IMR-90 (cell line): ENCODE measurements around the gene LHFPL3. TPM values are rescaled to one million over a fixed set of nuclear protein-coding genes. Genes with fewer than 3 reads are reported as not detected.

ENCODE experiments used
- ATAC-seq: fragments of 200-7000 bp; cut with Tn5 transposase; 2 replicates; pipeline ENCODE4 v1.9.1; 2020; ENCODE audit warnings: low read depth, mild to moderate bottlenecking, moderate library complexity
- BruUV-seq: library from RNA; stranded (reverse); fragments of 400-500 nt; replicated peaks from 2 replicates; lab custom pipeline; 2021; lab: Mats Ljungman, UMichigan
- CTCF ChIA-PET: fragments of 300-600 bp; formaldehyde crosslinking; extraction: SDS; loops from one replicate; lab custom pipeline; 2021; ENCODE audit warnings: antibody characterized with exemption; lab: Yijun Ruan, JAX
- POLR2A ChIA-PET: fragments of 300-600 bp; sonication (Branson Sonifier 250); formaldehyde crosslinking; loops from one replicate; lab custom pipeline; 2022; ENCODE audit warnings: antibody characterized with exemption; ENCODE audit not compliant: unreplicated experiment; lab: Charles Lee
- DNase-seq: peaks from one replicate; pipeline ENCODE4 v3.0.0; 2013
- H2AFZ ChIP-seq: replicated peaks from 2 replicates; pipeline ENCODE3; 2013; ENCODE audit warnings: low read length, mild to moderate bottlenecking; ENCODE audit not compliant: poor library complexity
- H2AK5ac ChIP-seq: 2 replicates; pipeline ENCODE4 v1.6.1; 2013; ENCODE audit warnings: low read depth, low read length, inconsistent platforms
- H2AK9ac ChIP-seq: replicated peaks from 2 replicates; pipeline ENCODE3; 2013; ENCODE audit warnings: mild to moderate bottlenecking, low read depth, low read length, moderate library complexity; ENCODE audit not compliant: poor library complexity
- H2BK120ac ChIP-seq: 2 replicates; pipeline ENCODE4 v1.6.1; 2013; ENCODE audit warnings: low read depth, low read length, inconsistent platforms
- H2BK15ac ChIP-seq: 3 replicates; pipeline ENCODE4 v1.6.1; 2013; ENCODE audit warnings: low read depth, low read length, inconsistent platforms
- H2BK20ac ChIP-seq: 2 replicates; pipeline ENCODE4 v1.6.1; 2013; ENCODE audit warnings: low read depth, mild to moderate bottlenecking, inconsistent platforms, low read length, moderate library complexity
- H2BK5ac ChIP-seq: 2 replicates; pipeline ENCODE4 v1.6.1; 2013; ENCODE audit warnings: mild to moderate bottlenecking, low read depth, low read length, inconsistent platforms; ENCODE audit not compliant: poor library complexity, severe bottlenecking
- H3K14ac ChIP-seq: replicated peaks from 2 replicates; pipeline ENCODE4 v1.6.1; 2013; ENCODE audit warnings: low read depth, low read length, inconsistent platforms
- H3K18ac ChIP-seq: 2 replicates; pipeline ENCODE4 v1.6.1; 2013; ENCODE audit warnings: low read depth, low read length, control low read depth
- H3K23ac ChIP-seq: 2 replicates; pipeline ENCODE4 v1.6.1; 2013; ENCODE audit warnings: low read depth, low read length, inconsistent platforms
- H3K27ac ChIP-seq: 2 replicates; pipeline ENCODE4 v1.5.1; 2013; ENCODE audit warnings: mild to moderate bottlenecking, control low read depth, low read length; ENCODE audit not compliant: insufficient read depth
- H3K27me3 ChIP-seq: 2 replicates; pipeline ENCODE4 v1.6.1; 2013; ENCODE audit warnings: low read length; ENCODE audit not compliant: control insufficient read depth, insufficient read depth
- H3K36me3 ChIP-seq: 2 replicates; pipeline ENCODE4 v1.6.1; 2013; ENCODE audit warnings: low read length, mixed read lengths; ENCODE audit not compliant: control insufficient read depth, insufficient read depth
- H3K4ac ChIP-seq: 2 replicates; pipeline ENCODE4 v1.6.1; 2013; ENCODE audit warnings: low read depth, low read length, inconsistent platforms
- H3K4me1 ChIP-seq: 2 replicates; pipeline ENCODE4 v1.6.1; 2013; ENCODE audit warnings: low read length, mixed read lengths; ENCODE audit not compliant: control insufficient read depth, insufficient read depth
- H3K4me2 ChIP-seq: 2 replicates; pipeline ENCODE4 v1.6.1; 2013; ENCODE audit warnings: low read depth, mild to moderate bottlenecking, control low read depth, low read length, moderate library complexity
- H3K4me3 ChIP-seq: 2 replicates; pipeline ENCODE4 v1.5.1; 2013; ENCODE audit warnings: low read depth, mild to moderate bottlenecking, control low read depth, low read length, moderate library complexity; ENCODE audit not compliant: insufficient read depth
- H3K56ac ChIP-seq: 2 replicates; pipeline ENCODE4 v1.6.1; 2013; ENCODE audit warnings: low read length, inconsistent platforms; ENCODE audit not compliant: insufficient read depth; ENCODE audit errors: extremely low read depth
- H3K79me1 ChIP-seq, 2 experiments: 2 replicates each; pipeline ENCODE4 v1.6.1; 2013; ENCODE audit warnings: low read length in 2 of 2, inconsistent platforms in 1 of 2, low read depth in 1 of 2
- H3K9ac ChIP-seq: 2 replicates; pipeline ENCODE4 v1.6.1; 2013; ENCODE audit warnings: low read depth, low read length, control low read depth
- H3K9me1 ChIP-seq: 2 replicates; pipeline ENCODE4 v1.6.1; 2013; ENCODE audit warnings: low read length, inconsistent platforms; ENCODE audit not compliant: insufficient read depth
- H3K9me3 ChIP-seq: 2 replicates; pipeline ENCODE4 v1.6.1; 2013; ENCODE audit warnings: low read length; ENCODE audit not compliant: control insufficient read depth, insufficient read depth
- H4K20me1 ChIP-seq: 2 replicates; pipeline ENCODE4 v1.6.1; 2013; ENCODE audit warnings: low read length, inconsistent platforms; ENCODE audit not compliant: insufficient read depth
- H4K5ac ChIP-seq: 2 replicates; pipeline ENCODE4 v1.6.1; 2013; ENCODE audit warnings: mild to moderate bottlenecking, low read depth, low read length, control low read depth
- H4K8ac ChIP-seq, 2 experiments: 2 replicates each; pipeline ENCODE4 v1.6.1; 2013; ENCODE audit warnings: low read depth in 2 of 2, low read length in 2 of 2, control low read depth in 1 of 2, inconsistent platforms in 1 of 2
- H4K91ac ChIP-seq: 2 replicates; pipeline ENCODE4 v1.6.1; 2013; ENCODE audit warnings: low read depth, low read length, inconsistent platforms; ENCODE audit not compliant: insufficient read depth
- CEBPB ChIP-seq: IDR thresholded peaks from 2 replicates; pipeline ENCODE4 v1.6.1; 2012; ENCODE audit warnings: low read depth, low read length, improper control_type of control experiment
- MXI1 ChIP-seq: IDR thresholded peaks from 2 replicates; pipeline ENCODE4 v1.6.1; 2012; ENCODE audit warnings: low read depth, mild to moderate bottlenecking, low read length, moderate library complexity, borderline replicate concordance
- POLR2A ChIP-seq: IDR thresholded peaks from 2 replicates; pipeline ENCODE4 v1.6.1; 2012; ENCODE audit warnings: mild to moderate bottlenecking, low read depth, low read length
- SMC3 ChIP-seq: fragments of 150-350 bp; IDR thresholded peaks from 2 replicates; pipeline ENCODE4 v1.6.1; 2016; ENCODE audit warnings: low read depth, mild to moderate bottlenecking, antibody characterized with exemption, low read length, moderate library complexity
- whole genome bisulfite sequencing, 2 experiments: methylation state at CpG; one replicate each; pipeline versions ENCODE4 v1.1.5 to v1.1.7; 2013; ENCODE audit warnings: missing lambda C conversion rate in 2 of 2; ENCODE audit not compliant: insufficient read length in 1 of 2; ENCODE audit errors: extremely low coverage in 2 of 2; 5-methylcytosine and 5-hydroxymethylcytosine counted together
- dilution Hi-C: fragments of 300-500 bp; cut with HindIII; formaldehyde crosslinking; loops from one replicate; pipeline ENCODE4 v1.14.3; 2018; ENCODE audit warnings: low sequenced_read_pairs; ENCODE audit not compliant: unreplicated experiment
- in situ Hi-C: fragments of 300-500 bp; cut with MboI; formaldehyde crosslinking; loops from 3 replicates; pipeline ENCODE4 v1.14.3; 2019; ENCODE audit warnings: low sequenced_read_pairs, inconsistent platforms, mixed read lengths
- intact Hi-C: fragments of 100-400 bp; cut with micrococcal nuclease; formaldehyde crosslinking; loops from 2 replicates; pipeline ENCODE4 v1.10.0; 2022
- polyA plus RNA-seq, 3 experiments: library from polyadenylated mRNA; depleted of rRNA; stranded (reverse); fragments of >200 nt; gene quantifications; 2 replicates each; pipeline ENCODE4 v1.2.3, GENCODE V29; 2012; ENCODE audit warnings: low replicate concordance in 1 of 3
- total RNA-seq: library from RNA; depleted of rRNA; stranded (reverse); fragments of >200 nt; gene quantifications from 2 replicates; pipeline ENCODE4 v1.2.3, GENCODE V29; 2012

LHFPL3 gene
- total and polyA plus RNA-seq, 2 of the 4 experiments (the other 2 are of a cell fraction): not detected

GRCh38 chr7:104883248-104883717 lies 554.9 kb downstream of the LHFPL3 start:
- Histone ChIP-seq H3K36me3 (no peaks in the 10 kb centered on the region), H3K27me3 (peaks cover 12% of the 10 kb centered on the region), H2BK5ac (no peak overlapping the region), H3K4me1 (no peaks in the 10 kb centered on the region), H2BK15ac (no peak overlapping the region), H3K14ac (no peak overlapping the region), H2BK120ac (no peak overlapping the region), H2AK5ac (no peak overlapping the region), H3K23ac (no peak overlapping the region), H2AK9ac (no peak overlapping the region), H3K4me2 (no peak overlapping the region), H3K4me3 (no peak overlapping the region), H4K8ac (no peak overlapping the region), H3K18ac (no peak overlapping the region), H4K5ac (no peak overlapping the region), H3K9ac (no peak overlapping the region), H3K27ac (no peak overlapping the region), H2AFZ (peak overlapping the region; percentile 67), H3K9me3 (peaks cover 2% of the 10 kb centered on the region), H3K9me1 (peaks cover 4% of the 10 kb centered on the region; the same call in 1 of the 2 replicates), H4K20me1 (no peaks in the 10 kb centered on the region), H4K91ac (no peak overlapping the region), H3K4ac (no peak overlapping the region), H2BK20ac (no peak overlapping the region), H3K56ac (no peak overlapping the region), H3K79me1 (no peaks in the 10 kb centered on the region)
- WGBS, 2 experiments: 44% methylated on average over 2 of the region's 6 CpGs; no CpG with 5 or more reads in 1 of the 2 experiments
- POLR2A ChIA-PET: no interaction called here
- dilution Hi-C loops: no loop called here
- DNase-seq (no peak), ATAC-seq (no peak)
- CTCF ChIA-PET: interaction anchor here (0.6 to 3.7 kb wide), 11 partner anchors 9 to 621 kb away, joined by 3 to 24 read pairs (median 4); no protein-coding TSS in a partner anchor
- BruUV-seq: no TSS peak
- TF ChIP-seq MXI1 (no peak), CEBPB (no peak), SMC3 (no peak), POLR2A (no peak)
- intact Hi-C loops: loop anchor here (1.0 kb wide), 1 partner anchor 35 kb away; no protein-coding TSS in a partner anchor
- in situ Hi-C loops: no loop called here
